Activated T-helper 1 cell treated with anti-CD3 and anti-CD28 coated beads, Interleukin-2, amount 50 U/mL, for 16 hours (primary cell): ENCODE data around the gene RGMB.

Source experiments
- DNase-seq, 2 donors: peaks; one replicate each; pipeline ENCODE4 v3.0.0-alpha.2; 2020; ENCODE audit warnings: low read depth in 1 of 2, low spot score in 1 of 2

The RGMB gene

GRCh38 chr5:98783051-98783649, 9.7 kb downstream of the RGMB start:
- no peak for DNase-seq

GRCh38 chr5:98784411-98784810, 10.9 kb downstream of the RGMB start:
- no peak for DNase-seq

GRCh38 chr5:98785244-98785643, 11.8 kb downstream of the RGMB start:
- no peak for DNase-seq

- no peak for DNase-seq
These were observed 12.9 kb downstream of the RGMB start for GRCh38 chr5:98786191-98786853.

GRCh38 chr5:98787131-98787719, 13.8 kb downstream of the RGMB start:
- no peak for DNase-seq

- no peak for DNase-seq
These were observed 15.6 kb downstream of the RGMB start for GRCh38 chr5:98789029-98789428.

- DNase-seq, result no peak
These were observed 17.6 kb downstream of the RGMB start for GRCh38 chr5:98791001-98791519.

- DNase-seq, result no peak
These were observed 18.6 kb downstream of the RGMB start for GRCh38 chr5:98791898-98792580.

- DNase-seq, result no peak
These were observed 19.8 kb downstream of the RGMB start for GRCh38 chr5:98793223-98793622.

- no peak for DNase-seq
These were observed 20.5 kb downstream of the RGMB start for GRCh38 chr5:98794001-98794400.

GRCh38 chr5:98794414-98795080, 21.1 kb downstream of the RGMB start:
- no peak for DNase-seq

- DNase-seq, result no peak
These were observed 21.8 kb downstream of the RGMB start for GRCh38 chr5:98795243-98795642.

- DNase-seq, result peak in 1 of 2 donors; percentile 23
These were observed 22.9 kb downstream of the RGMB start for GRCh38 chr5:98796197-98796972.

GRCh38 chr5:98798371-98798770, 24.9 kb downstream of the RGMB start:
- DNase-seq, result no peak

GRCh38 chr5:98798847-98799246, 25.4 kb downstream of the RGMB start:
- no peak for DNase-seq

GRCh38 chr5:98804066-98804465, 30.6 kb downstream of the RGMB start:
- no peak for DNase-seq

- DNase-seq, result no peak
These were observed 31.6 kb downstream of the RGMB start for GRCh38 chr5:98805070-98805469.

- DNase-seq, result no peak
These were observed 34.3 kb downstream of the RGMB start for GRCh38 chr5:98807806-98808205.

GRCh38 chr5:98810206-98810605, 36.7 kb downstream of the RGMB start:
- DNase-seq, result no peak

- no peak for DNase-seq
These were observed 40.3 kb downstream of the RGMB start for GRCh38 chr5:98813755-98814154.
